Activated naive CD4-positive, alpha-beta T cell (primary cell): ENCODE data around the gene STAT4.

Experiments used
- DNase-seq, 4 experiments: peaks; one replicate each; lab custom pipeline; 2025; lab: John Stamatoyannopoulos, UW

The STAT4 gene

DNA sequence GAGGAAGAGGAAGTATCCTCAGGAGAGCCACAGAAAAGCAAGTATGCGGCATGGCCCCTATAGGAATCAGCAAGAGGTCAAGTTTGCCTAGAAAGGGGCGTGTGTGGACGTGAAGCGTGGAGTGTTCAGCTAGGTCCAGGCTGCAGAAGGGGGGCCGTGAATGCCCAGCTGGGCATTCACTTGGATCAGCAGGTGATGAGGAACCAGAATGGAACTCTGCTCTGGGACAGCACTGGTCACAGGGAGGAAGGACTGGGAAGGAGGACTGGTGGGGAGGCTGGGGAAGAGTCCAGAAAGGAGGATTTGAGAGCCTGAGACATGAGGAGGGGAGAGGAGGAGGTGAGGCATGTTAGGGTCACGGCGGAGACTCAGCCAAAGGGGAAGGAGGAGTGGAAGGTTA is 156.6 kb downstream of the STAT4 start:
- no peak for DNase-seq

DNA sequence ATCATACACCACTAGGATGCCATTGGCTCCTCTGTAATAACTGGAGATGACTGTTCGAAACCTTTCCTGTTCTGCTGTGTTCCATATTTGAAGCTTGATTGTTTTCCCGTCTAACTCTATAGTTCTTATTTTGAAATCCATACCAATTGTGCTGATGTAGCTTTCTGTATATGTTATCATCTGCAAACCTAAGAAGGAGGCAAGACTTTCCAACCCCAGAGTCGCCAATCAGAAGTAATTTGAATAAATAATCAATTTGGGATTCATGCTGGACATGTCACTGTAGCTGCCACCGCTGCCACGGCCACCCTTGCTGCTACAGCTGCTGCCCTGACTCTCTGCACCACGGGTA is 157.5 kb downstream of the STAT4 start:
- no peak for DNase-seq

DNA sequence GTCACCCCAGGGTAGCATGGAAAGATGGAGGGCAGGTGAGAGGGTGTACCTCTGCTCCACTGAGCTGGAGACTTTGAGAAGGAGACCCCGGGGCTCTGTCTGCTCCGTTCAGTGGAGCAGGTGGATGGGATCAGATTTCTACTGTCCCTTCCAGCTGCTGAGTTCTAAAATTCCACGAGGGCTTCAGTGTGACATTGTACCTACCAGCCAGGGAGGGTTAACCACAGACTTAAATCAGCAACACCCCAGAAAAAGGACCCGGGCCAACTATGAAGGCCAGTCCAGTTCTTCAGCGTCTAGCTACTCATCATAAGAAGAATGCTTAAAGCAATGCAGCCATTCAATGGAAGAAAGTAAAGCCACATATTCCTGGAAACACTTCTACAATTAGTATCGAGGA is 160.7 kb downstream of the STAT4 start:
- DNase-seq: no peak

DNA sequence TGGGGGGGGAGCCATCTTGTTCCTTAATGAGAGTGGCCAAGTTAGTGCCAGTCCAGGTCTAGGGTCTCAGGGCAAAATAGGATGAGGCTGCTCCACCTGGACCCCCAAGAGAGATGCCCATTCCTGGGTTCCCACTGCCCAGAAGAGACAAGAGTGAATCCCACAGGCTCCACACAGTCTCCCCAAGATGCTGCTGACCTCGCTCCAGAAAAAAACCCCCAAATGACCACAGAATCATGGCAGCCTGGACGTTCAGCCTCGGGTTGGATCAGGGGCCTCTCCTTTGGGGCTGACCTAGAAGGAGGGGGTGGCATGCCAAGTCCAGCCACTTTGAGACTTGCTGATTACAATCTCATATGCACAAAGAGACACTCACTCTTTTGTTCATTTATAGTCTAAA is 161.9 kb downstream of the STAT4 start:
- no peak for DNase-seq

DNA sequence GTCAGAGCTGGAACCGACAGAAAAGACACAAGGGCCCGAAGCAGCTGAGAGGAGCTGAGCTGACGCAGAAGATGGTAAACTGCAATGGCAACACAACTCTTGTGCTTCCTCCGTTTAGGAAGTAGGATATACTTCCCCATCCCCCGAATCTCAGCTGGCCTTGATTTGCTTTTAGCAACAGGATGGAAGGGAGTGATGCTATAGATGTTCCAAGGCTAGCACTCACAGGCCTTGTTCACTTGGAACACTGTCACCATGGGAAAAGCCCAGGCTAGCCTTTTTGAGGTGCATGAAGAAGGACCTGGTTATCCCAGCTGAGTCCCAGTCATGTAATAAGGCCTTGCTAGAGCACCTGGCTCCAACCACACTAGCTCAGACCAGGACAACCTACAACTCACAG is 162.9 kb downstream of the STAT4 start:
- no peak for DNase-seq

DNA sequence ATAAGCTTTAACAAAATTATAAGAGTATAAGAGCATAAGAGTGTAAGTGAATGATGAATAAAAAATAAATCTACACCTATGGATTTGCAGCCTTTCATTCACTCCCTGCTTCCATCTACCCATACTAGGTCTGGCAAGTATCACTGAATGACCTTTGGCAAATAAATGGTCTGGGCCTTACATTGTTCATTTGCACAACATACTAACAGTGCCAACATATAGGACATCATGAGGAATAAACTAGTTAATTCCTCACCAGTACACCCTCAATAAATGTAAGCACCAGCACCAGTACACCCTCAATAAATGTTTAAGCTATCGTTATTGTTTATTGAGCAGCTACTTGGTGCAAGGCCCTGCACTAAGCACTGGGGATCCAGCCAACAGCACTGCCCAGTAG is 163.7 kb downstream of the STAT4 start:
- no peak for DNase-seq

DNA sequence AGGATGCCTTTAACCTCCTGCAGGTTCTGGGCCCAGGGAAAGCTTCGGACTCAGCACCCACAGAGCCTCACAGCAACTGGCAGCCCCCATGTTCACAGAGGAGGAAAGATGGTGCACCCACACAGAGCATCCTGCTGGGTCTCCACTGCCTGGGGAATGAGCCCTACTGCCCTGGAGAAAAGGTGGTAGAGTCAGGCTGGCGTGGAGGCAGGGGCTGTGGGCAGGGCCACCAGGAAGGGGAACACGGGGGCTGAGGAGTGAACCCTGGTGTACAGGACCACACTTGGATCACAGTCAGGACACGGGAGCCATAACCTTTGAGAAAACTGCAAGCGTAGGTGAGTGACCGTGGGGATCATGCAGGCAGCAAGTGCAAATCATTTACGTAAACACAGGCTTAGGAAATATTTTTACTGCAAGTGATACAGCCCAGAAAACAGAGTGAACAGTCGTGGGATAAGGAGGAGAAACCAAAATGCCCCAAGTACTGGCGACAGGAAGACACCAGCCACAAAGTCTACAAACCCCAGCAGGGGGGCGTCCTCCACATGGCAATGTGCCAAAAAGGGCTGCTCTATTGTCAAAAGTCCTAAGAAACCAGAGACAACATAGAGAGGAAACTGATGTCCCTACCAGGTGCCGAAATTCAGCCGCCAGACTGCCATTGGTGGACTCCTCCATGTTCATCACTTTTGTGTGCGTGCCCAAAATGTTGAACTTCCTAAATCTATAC is 164.4 kb downstream of the STAT4 start:
- no peak for DNase-seq

DNA sequence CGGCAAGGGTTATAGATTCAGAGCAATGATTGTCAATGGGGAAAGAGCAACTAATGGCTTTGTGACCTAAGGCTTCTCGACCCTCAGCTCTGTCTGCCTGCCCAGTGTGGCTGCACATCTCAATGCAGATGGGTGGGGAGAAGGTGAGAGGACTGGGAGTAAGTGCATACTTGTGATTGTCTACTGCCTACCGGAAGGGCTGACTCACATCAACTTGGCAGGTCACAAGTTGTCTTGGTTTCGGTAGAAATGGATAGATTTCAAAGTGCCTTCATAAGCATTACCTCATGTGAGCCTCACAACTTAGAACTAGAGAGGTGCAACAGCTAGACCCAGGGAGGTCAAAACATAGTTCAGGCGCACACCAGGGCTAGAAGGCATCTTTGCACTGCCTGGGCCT is 166.2 kb downstream of the STAT4 start:
- DNase-seq: no peak

DNA sequence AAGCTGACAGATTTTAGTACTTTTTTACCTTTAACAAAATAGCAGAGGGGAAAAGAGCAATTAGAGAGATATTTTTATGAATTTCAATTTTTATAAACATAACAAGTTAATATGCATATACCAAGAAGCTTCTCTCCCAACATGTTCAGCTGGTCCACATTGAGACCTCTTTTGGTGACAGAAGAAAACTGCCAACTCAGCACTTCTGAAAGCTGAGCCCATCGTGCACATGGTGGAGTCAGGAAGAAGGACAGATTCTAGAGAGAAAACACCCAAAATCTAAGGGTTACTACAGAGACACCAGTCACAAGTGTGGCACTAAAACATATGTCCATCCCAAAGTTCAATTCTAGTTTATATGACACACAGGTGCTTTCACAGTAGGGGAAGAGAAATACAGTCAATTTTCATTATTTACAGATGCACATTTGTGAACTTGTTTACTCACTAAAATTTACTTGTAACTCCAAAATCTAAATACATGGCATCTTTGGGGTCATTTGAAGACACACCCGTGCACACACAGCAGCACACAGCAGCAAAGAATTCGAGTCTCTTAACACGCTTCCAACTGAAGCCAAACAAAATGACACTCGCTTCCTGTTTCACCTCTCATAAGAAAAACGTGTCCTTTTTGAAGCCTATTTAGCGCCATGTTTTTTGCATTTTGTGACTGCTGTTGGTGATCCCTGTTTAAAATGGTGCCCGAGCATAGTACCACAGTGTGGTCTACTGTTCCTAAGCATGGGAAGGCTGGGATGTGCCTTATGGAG is 168.3 kb downstream of the STAT4 start:
- DNase-seq: no peak

DNA sequence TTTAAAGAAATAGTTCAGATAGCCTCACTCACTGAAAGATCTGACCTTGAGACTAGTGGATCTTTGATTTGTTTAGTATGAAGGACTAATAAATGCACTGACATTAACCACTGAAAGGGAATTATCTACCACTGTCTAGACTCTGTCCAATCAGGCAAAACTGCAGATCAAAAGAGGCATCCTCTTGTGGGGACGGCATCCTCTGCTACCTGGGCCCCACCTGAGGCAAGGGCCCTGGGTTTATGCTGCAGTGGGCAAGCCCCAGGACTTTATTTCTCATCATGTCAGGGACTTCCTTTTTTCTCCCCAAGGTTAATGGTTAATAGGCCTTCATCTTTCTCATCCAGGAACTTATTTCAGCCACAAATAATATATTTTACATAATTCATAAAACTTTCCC is 169.1 kb downstream of the STAT4 start:
- no peak for DNase-seq

DNA sequence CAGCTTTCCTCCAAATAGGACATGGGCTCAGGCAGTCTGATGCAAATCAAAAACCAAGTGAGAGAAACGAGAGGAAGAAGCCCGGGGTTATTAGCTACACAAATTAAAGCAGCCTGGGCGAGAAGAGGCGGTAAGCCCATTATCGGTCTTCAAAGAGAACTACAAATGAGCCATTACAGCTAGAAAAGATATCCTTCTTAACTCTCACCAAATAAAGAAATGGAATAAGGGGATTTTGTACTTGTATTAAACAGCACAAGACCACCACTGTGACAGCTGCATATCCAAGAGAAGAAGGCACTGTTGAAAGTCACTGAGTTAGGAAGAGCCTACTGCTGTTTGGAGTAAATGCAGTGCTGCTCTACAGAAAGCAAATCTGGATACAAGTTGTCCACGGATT is 169.5 kb downstream of the STAT4 start:
- no peak for DNase-seq

DNA sequence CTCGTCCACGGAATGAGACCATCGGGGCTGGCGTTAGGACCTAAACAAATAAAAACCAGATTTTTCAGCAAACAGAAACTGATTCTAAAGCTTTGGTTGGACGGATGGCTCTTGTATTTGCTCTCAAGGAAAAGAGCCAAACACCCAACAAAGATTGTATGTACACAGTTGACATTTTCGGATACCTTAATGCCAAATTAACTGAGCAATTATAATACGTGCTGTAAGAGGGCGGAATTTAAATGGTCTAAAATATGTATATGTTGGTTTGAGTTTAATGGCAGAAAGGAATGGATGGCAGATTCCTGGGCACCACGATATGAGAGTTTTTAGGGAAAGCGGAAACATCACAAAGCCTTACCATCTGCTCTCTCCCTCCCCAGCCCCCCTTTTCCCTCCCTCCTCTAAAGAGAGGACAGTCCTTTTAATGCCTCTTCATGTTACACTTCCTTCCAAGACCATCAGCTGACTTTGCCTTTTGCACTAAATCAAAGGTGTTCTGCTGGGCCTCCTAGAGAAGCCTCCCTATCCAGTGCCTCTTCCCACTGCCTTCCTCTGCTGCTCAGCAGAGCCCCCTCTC is 170.1 kb downstream of the STAT4 start:
- no peak for DNase-seq

DNA sequence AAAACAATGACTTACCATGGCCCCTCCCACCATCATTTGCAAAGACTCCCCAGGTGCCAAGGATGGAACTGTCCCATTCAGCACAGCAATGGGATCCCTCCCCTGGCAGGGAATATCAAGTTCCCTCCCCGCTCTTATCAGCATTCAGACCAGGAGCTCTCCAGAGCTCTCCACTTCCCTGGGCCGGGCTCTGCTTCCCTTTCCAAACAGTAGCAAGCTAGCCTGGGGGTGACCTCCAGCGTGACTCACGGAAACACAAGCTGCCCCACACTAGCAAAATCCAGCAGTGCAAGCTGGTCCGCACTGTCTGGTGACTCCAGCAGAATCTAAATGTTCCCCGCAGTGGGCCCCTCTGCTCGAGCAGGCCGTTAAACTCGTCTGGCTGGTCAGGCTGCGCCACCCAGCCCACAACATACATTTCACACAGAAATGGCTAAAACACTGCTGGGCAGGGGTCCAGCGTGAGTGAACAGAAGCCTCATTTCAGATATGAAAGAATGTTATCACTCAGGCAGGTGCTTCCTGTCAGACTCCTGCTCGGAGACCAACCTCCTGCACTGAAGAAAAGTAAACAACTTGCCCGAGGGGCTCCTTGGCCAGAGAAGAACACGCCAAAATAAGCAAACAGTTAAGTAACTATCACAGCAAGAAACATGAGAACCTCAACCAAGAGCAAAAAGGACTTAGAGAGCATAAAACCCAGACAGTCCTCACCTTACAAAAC is 170.7 kb downstream of the STAT4 start:
- no peak for DNase-seq
